ENCODE measurements around the gene ZSCAN21.

ZSCAN21 gene

GRCh38 chr7:100079024-100079560 is 29.5 kb downstream of the ZSCAN21 start:
- no peak for DNase-seq

DNA sequence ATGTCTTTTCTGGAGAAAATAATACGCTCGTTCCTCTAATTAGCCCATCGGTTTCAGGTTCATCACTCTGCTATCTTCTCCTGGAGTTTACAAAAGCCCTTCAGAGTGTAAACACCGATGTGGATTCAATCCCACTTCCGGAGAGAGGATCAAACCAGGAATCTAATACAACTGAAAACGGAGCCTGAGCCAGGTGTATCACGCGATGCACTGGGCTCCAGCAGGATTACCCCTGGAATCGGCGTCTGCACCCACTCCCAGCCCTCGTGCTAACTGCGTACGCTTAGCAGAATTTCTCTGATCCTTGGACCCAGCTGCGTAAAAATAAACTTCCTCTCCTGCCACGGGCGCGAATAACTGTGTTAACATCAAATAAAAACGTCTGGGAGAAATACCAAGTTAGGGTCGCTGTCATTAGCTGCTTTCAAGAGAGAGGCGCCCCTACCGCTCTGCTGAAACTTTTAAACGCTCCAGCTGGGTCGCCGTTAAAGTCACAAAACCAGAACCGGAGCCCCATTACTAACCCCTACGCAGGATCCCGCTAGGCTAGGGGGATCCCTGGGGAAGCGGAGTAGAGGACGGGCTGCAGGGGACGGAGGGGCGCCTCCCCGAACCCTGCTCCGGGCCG is 31.4 kb downstream of the ZSCAN21 start:
- DNase-seq = no peak

DNA sequence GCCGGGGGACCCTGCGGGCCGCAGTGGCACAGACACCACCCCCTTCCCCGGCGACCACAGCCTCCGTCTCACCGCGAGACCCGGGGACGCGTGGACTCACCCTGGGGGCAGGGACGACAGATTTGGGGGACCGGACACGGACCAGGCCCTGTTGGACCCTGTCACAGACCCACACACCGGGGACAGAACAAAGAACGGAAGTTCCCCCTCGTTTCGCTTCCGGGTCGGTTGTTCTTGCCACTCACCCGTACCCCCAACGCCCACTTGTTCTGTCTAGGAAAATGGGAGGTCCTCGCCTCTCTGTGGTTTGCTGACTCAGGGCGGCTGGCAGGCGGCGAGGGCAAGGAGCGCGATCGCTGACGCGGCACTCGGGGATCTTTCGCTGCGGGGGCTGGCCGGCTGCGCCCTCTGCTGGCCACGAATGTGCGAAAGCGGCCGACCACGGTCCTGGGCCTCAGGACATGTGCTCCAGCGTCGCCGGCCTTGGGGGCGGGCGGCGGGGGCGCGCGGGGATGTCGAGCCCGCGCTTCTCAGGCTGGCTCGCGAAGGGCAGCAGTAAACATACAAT is 32.0 kb downstream of the ZSCAN21 start, which contains the start of gene ZNF3:
Gene ZNF3 (minus strand): TSS at position 189 of the 568 bp plus-strand sequence. CDS start 4,366 bp downstream, outside the sequence.
- peak; percentile 97 for DNase-seq

- DNase-seq = no peak
Measured at GRCh38 chr7:100082978-100083377, 33.4 kb downstream of the ZSCAN21 start.

DNA sequence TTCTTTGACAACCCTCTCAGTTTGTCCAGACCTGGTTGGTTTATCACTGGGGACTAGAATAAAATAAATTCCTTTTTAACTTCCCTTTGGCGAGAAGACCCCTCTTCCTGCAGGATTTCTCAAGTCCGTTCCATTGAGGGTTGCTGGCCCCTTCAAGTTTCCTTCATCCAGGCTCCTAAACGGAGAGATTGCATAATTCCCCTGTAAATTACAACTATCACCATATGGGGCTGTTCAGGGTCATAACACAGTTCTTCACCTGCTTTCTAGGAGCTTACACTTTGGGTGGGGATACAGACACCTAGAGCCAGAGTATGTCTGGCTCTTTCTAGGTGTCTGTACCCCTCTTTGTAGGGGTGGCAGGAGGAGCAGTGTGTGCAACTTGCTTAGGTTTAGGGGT is 35.9 kb downstream of the ZSCAN21 start:
- no peak for DNase-seq

- no peak for DNase-seq
Measured at GRCh38 chr7:100087055-100087750, 37.6 kb downstream of the ZSCAN21 start.

- no peak for DNase-seq
Measured at GRCh38 chr7:100088095-100088620, 38.6 kb downstream of the ZSCAN21 start.

GRCh38 chr7:100088621-100089457 is 39.3 kb downstream of the ZSCAN21 start, which contains the start of gene COPS6:
Gene COPS6, plus strand, starts transcription at chr7:100088969. Its CDS starts 22 bp downstream, at chr7:100088991.
- DNase-seq = peak; percentile 80 to 81

GRCh38 chr7:100089458-100090196 is 40.1 kb downstream of the ZSCAN21 start:
- DNase-seq = no peak

DNA sequence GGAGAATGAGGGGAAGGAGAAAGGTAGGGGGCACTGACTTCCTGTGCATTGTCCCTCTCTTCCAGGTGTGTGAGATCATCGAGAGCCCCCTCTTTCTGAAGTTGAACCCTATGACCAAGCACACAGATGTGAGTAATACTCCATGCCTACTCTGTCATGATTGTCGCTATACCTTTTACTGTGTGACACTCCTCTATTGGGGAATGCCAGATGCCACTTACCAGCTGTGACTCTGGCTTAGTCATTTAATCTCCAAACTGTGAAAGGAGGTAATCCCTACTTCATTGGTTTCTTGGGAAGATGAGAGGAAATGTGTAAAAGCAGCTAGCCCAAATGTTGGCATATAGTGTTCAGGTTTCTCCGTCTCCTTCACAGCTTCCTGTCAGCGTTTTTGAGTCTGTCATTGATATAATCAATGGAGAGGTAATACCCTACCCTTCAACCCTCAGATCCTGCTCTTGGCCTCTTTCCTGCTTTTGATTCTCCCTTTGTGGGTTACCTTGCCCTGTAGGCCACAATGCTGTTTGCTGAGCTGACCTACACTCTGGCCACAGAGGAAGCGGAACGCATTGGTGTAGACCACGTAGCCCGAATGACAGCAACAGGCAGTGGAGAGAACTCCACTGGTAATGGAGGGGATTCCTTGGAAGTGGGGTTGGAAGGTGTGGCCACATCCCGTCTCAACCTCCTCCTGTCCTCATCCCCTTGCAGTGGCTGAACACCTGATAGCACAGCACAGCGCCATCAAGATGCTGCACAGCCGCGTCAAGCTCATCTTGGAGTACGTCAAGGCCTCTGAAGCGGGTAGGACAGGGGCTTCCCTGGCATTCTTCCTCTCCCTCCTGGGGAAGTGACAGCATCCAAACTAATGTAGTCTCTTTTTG is 41.2 kb downstream of the ZSCAN21 start:
- DNase-seq = no peak

DNA sequence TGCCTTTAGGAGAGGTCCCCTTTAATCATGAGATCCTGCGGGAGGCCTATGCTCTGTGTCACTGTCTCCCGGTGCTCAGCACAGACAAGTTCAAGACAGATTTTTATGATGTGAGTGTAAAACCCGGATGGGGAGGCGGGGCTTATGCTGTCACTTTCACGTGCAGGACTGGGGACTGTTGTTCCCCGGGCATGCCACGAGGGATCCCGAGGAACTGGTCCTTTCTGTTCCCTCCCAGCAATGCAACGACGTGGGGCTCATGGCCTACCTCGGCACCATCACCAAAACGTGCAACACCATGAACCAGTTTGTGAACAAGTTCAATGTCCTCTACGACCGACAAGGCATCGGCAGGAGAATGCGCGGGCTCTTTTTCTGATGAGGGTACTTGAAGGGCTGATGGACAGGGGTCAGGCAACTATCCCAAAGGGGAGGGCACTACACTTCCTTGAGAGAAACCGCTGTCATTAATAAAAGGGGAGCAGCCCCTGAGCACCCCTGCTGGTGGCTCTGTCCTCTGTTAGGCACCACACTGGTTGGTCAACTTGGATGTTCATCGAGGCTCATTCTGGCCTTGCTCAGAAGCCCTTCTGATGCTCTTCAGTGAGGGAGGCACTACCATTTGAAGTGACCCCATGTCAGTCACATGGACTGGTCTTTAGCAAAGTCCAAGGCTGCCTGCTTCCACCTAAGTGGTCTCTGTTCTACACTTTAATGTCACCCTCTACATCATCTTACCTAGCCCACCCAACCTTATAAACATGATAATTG is 42.0 kb downstream of the ZSCAN21 start:
- no peak for DNase-seq

DNA sequence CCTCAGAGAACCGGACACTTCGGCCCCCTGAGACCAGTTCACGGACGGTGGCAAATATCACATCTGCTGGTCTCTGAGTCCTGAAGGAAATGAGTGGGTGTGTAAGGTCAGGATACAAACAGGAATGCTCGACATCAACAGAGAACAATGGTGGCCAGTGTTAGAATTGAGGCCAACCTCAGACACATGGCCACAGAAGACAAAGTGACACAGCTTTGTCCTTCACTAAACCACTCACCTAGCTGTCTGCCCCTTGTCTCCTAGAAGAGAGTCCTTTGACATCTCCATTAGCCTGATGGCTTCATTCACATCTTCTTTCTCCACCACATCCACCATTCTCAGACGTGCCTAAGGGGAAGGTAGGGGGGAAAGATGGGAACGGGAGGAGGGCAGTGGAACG is 43.5 kb downstream of the ZSCAN21 start:
- no peak for DNase-seq

GRCh38 chr7:100093498-100093897 is 43.9 kb downstream of the ZSCAN21 start:
- no peak for DNase-seq

DNA sequence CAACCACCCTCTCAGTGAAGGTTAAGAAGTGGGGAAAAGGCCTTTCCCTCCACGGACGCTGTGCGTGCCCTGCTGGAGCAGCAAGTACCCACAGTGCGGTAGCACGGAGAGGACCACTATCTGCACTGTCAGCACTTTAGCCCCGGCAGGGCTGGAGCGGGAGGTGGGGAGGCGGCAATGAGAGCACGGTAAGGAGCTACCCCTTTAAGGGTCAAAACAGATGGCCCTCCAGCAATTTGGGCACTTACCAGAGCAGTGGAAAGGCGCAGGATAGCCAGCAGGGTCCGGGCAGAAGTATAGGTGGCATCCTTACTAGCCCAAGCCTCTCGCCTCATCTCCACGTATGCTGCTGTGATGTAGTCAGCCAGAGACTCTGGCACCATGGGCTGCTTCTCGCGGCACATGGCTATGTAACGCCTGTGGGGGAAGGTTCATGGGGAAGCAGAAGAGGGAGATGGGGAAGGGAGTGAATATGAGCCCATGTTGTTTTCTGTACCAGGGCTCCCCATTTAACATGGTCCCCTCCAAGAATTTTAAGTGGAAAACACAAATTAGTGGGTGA is 44.4 kb downstream of the ZSCAN21 start:
- DNase-seq = no peak

DNA sequence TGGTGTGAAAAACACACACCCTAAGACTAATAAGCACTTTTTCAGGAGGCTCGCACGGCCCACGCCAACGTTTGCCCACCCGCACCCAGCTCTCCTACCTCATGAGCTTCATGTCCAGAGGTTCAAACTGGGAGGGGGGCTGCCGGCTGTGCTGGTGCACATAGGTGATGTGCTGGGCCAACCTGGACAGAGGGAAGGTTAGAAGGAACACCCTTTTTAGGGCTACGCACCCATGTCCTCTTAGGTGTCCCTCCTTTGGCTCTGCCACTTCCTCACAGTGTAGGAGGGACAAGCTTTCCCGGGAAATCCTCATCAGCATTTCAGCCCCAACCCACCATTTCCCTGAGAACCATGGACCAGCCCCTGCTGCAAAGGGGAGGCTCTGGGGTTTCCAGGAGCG is 45.7 kb downstream of the ZSCAN21 start:
- no peak for DNase-seq

- no peak for DNase-seq
Measured at GRCh38 chr7:100095704-100096103, 46.1 kb downstream of the ZSCAN21 start.

- DNase-seq = no peak
Measured at GRCh38 chr7:100098913-100099312, 49.3 kb downstream of the ZSCAN21 start.

DNA sequence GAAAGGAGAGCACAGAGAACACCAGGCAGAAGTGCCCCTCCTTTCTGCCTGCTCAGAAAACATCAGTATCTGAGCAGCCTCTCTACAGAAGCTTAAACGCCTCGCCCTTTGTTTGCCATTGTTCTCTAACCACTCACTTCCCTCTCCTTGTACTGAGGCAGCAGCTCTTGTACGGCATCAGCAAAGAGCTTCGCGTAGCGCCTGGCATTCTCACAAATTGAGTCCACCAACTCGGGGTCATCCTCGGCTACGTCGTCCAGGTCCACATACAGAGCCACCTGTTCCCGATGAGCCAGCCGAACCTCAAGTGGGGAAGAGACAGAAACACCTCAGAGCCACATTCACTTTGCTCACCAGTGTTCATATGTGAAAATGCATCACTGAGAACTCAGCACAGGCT is 49.9 kb downstream of the ZSCAN21 start:
- no peak for DNase-seq

- DNase-seq = peak; percentile 76 to 80
Measured at GRCh38 chr7:100100420-100101015, 50.9 kb downstream of the ZSCAN21 start.

Measured in activated CD4-positive, alpha-beta T cell treated with anti-CD3 and anti-CD28 coated beads, Interleukin-2, amount 50 U/mL, for 4 hours (primary cell).